HepG2 (cell line): ENCODE results near the gene MAGEB17. TPM values are rescaled to one million over a fixed set of nuclear protein-coding genes. Genes with fewer than 3 reads are reported as not detected.

Source experiments
- ATAC-seq: fragments of 200-7000 bp; cut with Tn5 transposase; 3 replicates; pipeline ENCODE4 v1.9.1; 2020; ENCODE audit warnings: mild to moderate bottlenecking, moderate library complexity
- BruUV-seq: library from RNA; stranded (reverse); fragments of 400-500 nt; replicated peaks from 2 replicates; lab custom pipeline; 2021; lab: Mats Ljungman, UMichigan
- CTCF ChIA-PET: fragments of 300-600 bp; formaldehyde crosslinking; extraction: SDS; loops from one replicate; lab custom pipeline; 2021; ENCODE audit warnings: low total read pairs, inconsistent platforms, low intra/inter-chr PET ratio; lab: Yijun Ruan, JAX
- POLR2A ChIA-PET: fragments of 350-600 bp; sonication (Branson Sonifier 250); formaldehyde crosslinking; loops from one replicate; lab custom pipeline; 2020; ENCODE audit warnings: antibody characterized with exemption, inconsistent platforms; lab: Yijun Ruan, JAX
- DNase-seq: peaks from one replicate; pipeline ENCODE4 v3.0.0-alpha.2; 2015; ENCODE audit warnings: low spot score
- FAIRE-seq: peaks from 3 replicates; lab custom pipeline; 2011; peaks lifted over from hg19 to GRCh38; lab: Jason Lieb, UNC
- H2AFZ ChIP-seq: one replicate; pipeline ENCODE4 v1.6.1; 2011; ENCODE audit warnings: low read length, inconsistent platforms
- H3K27ac ChIP-seq: fragments of 300-600 bp; 3 replicates; pipeline ENCODE4 v1.8.0; 2011; ENCODE audit warnings: mixed run types, mild to moderate bottlenecking, mixed read lengths, low read length, inconsistent platforms; ENCODE audit not compliant: insufficient read depth; ENCODE audit errors: extremely low read length
- H3K27me3 ChIP-seq, 2 experiments: fragments of 200-600 bp in 1 of 2; 2 replicates in 1 of 2; 3 replicates in 1 of 2; pipeline versions ENCODE4 v1.6.0 to v1.8.0; 2011; ENCODE audit warnings: low read length in 2 of 2, mild to moderate bottlenecking in 2 of 2, moderate library complexity in 2 of 2, inconsistent platforms in 1 of 2; ENCODE audit not compliant: insufficient read depth in 2 of 2, control insufficient read depth in 1 of 2
- H3K36me3 ChIP-seq, 2 experiments: fragments of 200-600 bp in 1 of 2; replicated peaks in 1 of 2; 2 replicates in 1 of 2; 3 replicates in 1 of 2; pipeline versions ENCODE4 v1.5.1 to v1.8.0; 2011; ENCODE audit warnings: low read length in 2 of 2, inconsistent platforms in 1 of 2; ENCODE audit not compliant: insufficient read depth in 2 of 2, control insufficient read depth in 1 of 2
- H3K4me1 ChIP-seq: 2 replicates; pipeline ENCODE4 v1.5.1; 2012; ENCODE audit warnings: low read length, inconsistent platforms; ENCODE audit not compliant: insufficient read depth
- H3K4me2 ChIP-seq: 2 replicates; pipeline ENCODE4 v1.6.0; 2011; ENCODE audit warnings: low read depth, low read length, inconsistent platforms
- H3K4me3 ChIP-seq, 3 experiments: fragments of 200-600 bp in 1 of 3; sonication (generic), shearing (Covaris generic) in 1 of 3; replicated peaks in 1 of 3; 2 replicates each; pipeline ENCODE4 v1.5.1; 2011 to 2016; ENCODE audit warnings: low read length in 3 of 3, inconsistent platforms in 2 of 3, low read depth in 2 of 3, mild to moderate bottlenecking in 2 of 3, control low read depth in 1 of 3, mixed read lengths in 1 of 3; ENCODE audit not compliant: insufficient read depth in 1 of 3
- H3K79me2 ChIP-seq: one replicate; pipeline ENCODE4 v1.6.1; 2011; ENCODE audit warnings: low read length, inconsistent platforms; ENCODE audit not compliant: insufficient read depth
- H3K9ac ChIP-seq: 2 replicates; pipeline ENCODE4 v1.6.0; 2011; ENCODE audit warnings: mild to moderate bottlenecking, low read depth, low read length, inconsistent platforms; ENCODE audit not compliant: insufficient read depth
- H3K9me3 ChIP-seq: 2 replicates; pipeline ENCODE4 v1.5.1; 2012; ENCODE audit warnings: mild to moderate bottlenecking, low read length
- H4K20me1 ChIP-seq: 2 replicates; pipeline ENCODE4 v1.6.0; 2011; ENCODE audit warnings: inconsistent platforms, mild to moderate bottlenecking, low read length, moderate library complexity; ENCODE audit not compliant: insufficient read depth
- HMG20A ChIP-seq: IDR thresholded peaks from 2 replicates; pipeline ENCODE4 v1.6.1; 2016; ENCODE audit warnings: borderline replicate concordance
- JUND ChIP-seq: sonication (generic); formaldehyde crosslinking; IDR thresholded peaks from 2 replicates; pipeline ENCODE4 v1.8.0; 2022; ENCODE audit warnings: mild to moderate bottlenecking, missing genetic modification reagents
- MTA1 ChIP-seq: sonication (generic); formaldehyde crosslinking; IDR thresholded peaks from 2 replicates; pipeline ENCODE4 v1.4.0; 2020; ENCODE audit warnings: missing genetic modification reagents, mild to moderate bottlenecking, borderline replicate concordance
- PAF1 ChIP-seq: IDR thresholded peaks from 2 replicates; pipeline ENCODE4 v1.6.1; 2016; ENCODE audit warnings: missing genetic modification reagents, missing compliant biosample characterization
- SALL1 ChIP-seq: sonication (generic); formaldehyde crosslinking; IDR thresholded peaks from 2 replicates; pipeline ENCODE4 v1.8.0; 2022; ENCODE audit warnings: mild to moderate bottlenecking, missing genetic modification reagents
- ZC3H4 ChIP-seq: sonication (generic); formaldehyde crosslinking; IDR thresholded peaks from 2 replicates; pipeline ENCODE4 v1.4.0; 2020; ENCODE audit warnings: missing genetic modification reagents, borderline replicate concordance
- ZMAT3 ChIP-seq: sonication (generic); formaldehyde crosslinking; conservative IDR thresholded peaks from 2 replicates; pipeline ENCODE4 v1.7.0; 2021; ENCODE audit warnings: missing genetic modification reagents
- ZNF337 ChIP-seq: sonication (generic); formaldehyde crosslinking; IDR thresholded peaks from 2 replicates; pipeline ENCODE4 v1.5.1; 2020; ENCODE audit warnings: missing genetic modification reagents, low read depth, mild to moderate bottlenecking, borderline replicate concordance
- ZNF430 ChIP-seq: sonication (generic); formaldehyde crosslinking; IDR thresholded peaks from 2 replicates; pipeline ENCODE4 v1.9.0; 2021; ENCODE audit warnings: mild to moderate bottlenecking, missing genetic modification reagents
- ZNF547 ChIP-seq: sonication (generic); formaldehyde crosslinking; IDR thresholded peaks from 2 replicates; pipeline ENCODE4 v1.5.1; 2020; ENCODE audit warnings: mild to moderate bottlenecking, missing genetic modification reagents
- ZNF780A ChIP-seq: sonication (generic); formaldehyde crosslinking; IDR thresholded peaks from 2 replicates; pipeline ENCODE4 v1.8.0; 2022; ENCODE audit warnings: mild to moderate bottlenecking, missing genetic modification reagents, moderate library complexity
- in situ Hi-C: cut with HindIII; loops from 2 replicates; pipeline ENCODE4 v1.10.0; 2017; ENCODE audit warnings: low pct_unique_long_range_greater_than_20kb; ENCODE audit not compliant: extremely low pct_ligation_motif_present
- intact Hi-C: fragments of 100-400 bp; cut with micrococcal nuclease; formaldehyde crosslinking; loops from one replicate; pipeline ENCODE4 v1.10.0; 2022; ENCODE audit not compliant: unreplicated experiment
- polyA plus RNA-seq, 8 experiments: library from polyadenylated mRNA; depleted of rRNA in 3 of 8; stranded (reverse) in 7 of 8; unstranded in 1 of 8; fragments of >200 nt; fragmentation: Illumina TruSeq in 4 of 8; extraction: Trizol in 4 of 8; gene quantifications; 2 replicates each; pipeline versions ENCODE4 v1.2.1 to v1.2.3, GENCODE V29; 2011 to 2016; ENCODE audit warnings: low read depth in 4 of 8, missing spikeins in 1 of 8, mixed read lengths in 1 of 8; ENCODE audit not compliant: insufficient read depth in 1 of 8
- total RNA-seq, 5 experiments: library from RNA; depleted of rRNA; stranded (reverse); fragments of >200 nt; fragmentation: Illumina TruSeq; extraction: Trizol; gene quantifications; 2 replicates each; pipeline ENCODE4 v1.2.3, GENCODE V29; 2016; ENCODE audit warnings: low read depth in 1 of 5
- TF ChIP-seq, protein P1 (sequence below): sonication (generic); formaldehyde crosslinking; IDR thresholded peaks from 2 replicates; pipeline ENCODE4 v1.9.0; 2021; ENCODE audit warnings: missing genetic modification reagents, borderline replicate concordance
- TF ChIP-seq, protein P2 (sequence below): fragments of 450-650 bp; IDR thresholded peaks from 2 replicates; pipeline ENCODE4 v1.6.1; 2017; ENCODE audit warnings: mild to moderate bottlenecking
- TF ChIP-seq, protein P3 (sequence below): IDR thresholded peaks from 2 replicates; pipeline ENCODE4 v1.6.1; 2016

Gene MAGEB17
- total and polyA plus RNA-seq, 2 of the 13 experiments (the other 11 are each of a cell fraction or from before 2014, with no cell fraction given): not detected

GRCh38 chrX:16145656-16146055 lies 21.6 kb upstream of the MAGEB17 start:
- ATAC-seq (no peak), FAIRE-seq (no peak)

More at GRCh38 chrX:16145656-16146055, 21.6 kb upstream of the MAGEB17 start:
- intact Hi-C loops: no loop called here
- POLR2A ChIA-PET: no interaction called here
- Histone ChIP-seq H3K4me3 (no peak overlapping the region), H4K20me1 (no peaks in the 10 kb centered on the region), H3K4me1 (no peaks in the 10 kb centered on the region), H2AFZ (no peak overlapping the region), H3K9me3 (no peaks in the 10 kb centered on the region), H3K79me2 (no peaks in the 10 kb centered on the region), H3K27me3 (no peaks in the 10 kb centered on the region), H3K27ac (no peak overlapping the region), H3K9ac (no peak overlapping the region), H3K36me3 (no peaks in the 10 kb centered on the region), H3K4me2 (no peak overlapping the region)
- DNase-seq: no peak
- TF ChIP-seq SALL1 (CRISPR knock-in tag) (no peak), ZNF337 (no peak), HMG20A (CRISPR knock-in tag) (no peak), MTA1 (CRISPR knock-in tag) (no peak), ZNF430 (CRISPR knock-in tag) (no peak), PAF1 (CRISPR knock-in tag) (no peak), ZMAT3 (CRISPR knock-in tag) (no peak), ZC3H4 (CRISPR knock-in tag) (no peak), ZNF547 (no peak), ZNF780A (CRISPR knock-in tag) (no peak), JUND (CRISPR knock-in tag) (no peak)
- TF ChIP-seq, protein P1, sequence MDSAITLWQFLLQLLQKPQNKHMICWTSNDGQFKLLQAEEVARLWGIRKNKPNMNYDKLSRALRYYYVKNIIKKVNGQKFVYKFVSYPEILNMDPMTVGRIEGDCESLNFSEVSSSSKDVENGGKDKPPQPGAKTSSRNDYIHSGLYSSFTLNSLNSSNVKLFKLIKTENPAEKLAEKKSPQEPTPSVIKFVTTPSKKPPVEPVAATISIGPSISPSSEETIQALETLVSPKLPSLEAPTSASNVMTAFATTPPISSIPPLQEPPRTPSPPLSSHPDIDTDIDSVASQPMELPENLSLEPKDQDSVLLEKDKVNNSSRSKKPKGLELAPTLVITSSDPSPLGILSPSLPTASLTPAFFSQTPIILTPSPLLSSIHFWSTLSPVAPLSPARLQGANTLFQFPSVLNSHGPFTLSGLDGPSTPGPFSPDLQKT: no peak
- TF ChIP-seq, protein P2, sequence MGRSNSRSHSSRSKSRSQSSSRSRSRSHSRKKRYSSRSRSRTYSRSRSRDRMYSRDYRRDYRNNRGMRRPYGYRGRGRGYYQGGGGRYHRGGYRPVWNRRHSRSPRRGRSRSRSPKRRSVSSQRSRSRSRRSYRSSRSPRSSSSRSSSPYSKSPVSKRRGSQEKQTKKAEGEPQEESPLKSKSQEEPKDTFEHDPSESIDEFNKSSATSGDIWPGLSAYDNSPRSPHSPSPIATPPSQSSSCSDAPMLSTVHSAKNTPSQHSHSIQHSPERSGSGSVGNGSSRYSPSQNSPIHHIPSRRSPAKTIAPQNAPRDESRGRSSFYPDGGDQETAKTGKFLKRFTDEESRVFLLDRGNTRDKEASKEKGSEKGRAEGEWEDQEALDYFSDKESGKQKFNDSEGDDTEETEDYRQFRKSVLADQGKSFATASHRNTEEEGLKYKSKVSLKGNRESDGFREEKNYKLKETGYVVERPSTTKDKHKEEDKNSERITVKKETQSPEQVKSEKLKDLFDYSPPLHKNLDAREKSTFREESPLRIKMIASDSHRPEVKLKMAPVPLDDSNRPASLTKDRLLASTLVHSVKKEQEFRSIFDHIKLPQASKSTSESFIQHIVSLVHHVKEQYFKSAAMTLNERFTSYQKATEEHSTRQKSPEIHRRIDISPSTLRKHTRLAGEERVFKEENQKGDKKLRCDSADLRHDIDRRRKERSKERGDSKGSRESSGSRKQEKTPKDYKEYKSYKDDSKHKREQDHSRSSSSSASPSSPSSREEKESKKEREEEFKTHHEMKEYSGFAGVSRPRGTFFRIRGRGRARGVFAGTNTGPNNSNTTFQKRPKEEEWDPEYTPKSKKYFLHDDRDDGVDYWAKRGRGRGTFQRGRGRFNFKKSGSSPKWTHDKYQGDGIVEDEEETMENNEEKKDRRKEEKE: no peak
- TF ChIP-seq, protein P3, sequence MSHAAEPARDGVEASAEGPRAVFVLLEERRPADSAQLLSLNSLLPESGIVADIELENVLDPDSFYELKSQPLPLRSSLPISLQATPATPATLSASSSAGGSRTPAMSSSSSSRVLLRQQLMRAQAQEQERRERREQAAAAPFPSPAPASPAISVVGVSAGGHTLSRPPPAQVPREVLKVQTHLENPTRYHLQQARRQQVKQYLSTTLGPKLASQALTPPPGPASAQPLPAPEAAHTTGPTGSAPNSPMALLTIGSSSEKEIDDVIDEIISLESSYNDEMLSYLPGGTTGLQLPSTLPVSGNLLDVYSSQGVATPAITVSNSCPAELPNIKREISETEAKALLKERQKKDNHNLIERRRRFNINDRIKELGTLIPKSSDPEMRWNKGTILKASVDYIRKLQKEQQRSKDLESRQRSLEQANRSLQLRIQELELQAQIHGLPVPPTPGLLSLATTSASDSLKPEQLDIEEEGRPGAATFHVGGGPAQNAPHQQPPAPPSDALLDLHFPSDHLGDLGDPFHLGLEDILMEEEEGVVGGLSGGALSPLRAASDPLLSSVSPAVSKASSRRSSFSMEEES (CRISPR knock-in tag): no peak
- in situ Hi-C loops: no loop called here
- CTCF ChIA-PET: no interaction called here
- BruUV-seq: no TSS peak
